ENCODE measurements around the gene BCL7C.

GRCh38 chr16:30941600-30942425 is 47.9 kb upstream of the BCL7C start:
- TF ChIP-seq, protein P1, sequence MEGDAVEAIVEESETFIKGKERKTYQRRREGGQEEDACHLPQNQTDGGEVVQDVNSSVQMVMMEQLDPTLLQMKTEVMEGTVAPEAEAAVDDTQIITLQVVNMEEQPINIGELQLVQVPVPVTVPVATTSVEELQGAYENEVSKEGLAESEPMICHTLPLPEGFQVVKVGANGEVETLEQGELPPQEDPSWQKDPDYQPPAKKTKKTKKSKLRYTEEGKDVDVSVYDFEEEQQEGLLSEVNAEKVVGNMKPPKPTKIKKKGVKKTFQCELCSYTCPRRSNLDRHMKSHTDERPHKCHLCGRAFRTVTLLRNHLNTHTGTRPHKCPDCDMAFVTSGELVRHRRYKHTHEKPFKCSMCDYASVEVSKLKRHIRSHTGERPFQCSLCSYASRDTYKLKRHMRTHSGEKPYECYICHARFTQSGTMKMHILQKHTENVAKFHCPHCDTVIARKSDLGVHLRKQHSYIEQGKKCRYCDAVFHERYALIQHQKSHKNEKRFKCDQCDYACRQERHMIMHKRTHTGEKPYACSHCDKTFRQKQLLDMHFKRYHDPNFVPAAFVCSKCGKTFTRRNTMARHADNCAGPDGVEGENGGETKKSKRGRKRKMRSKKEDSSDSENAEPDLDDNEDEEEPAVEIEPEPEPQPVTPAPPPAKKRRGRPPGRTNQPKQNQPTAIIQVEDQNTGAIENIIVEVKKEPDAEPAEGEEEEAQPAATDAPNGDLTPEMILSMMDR (IDR thresholded peaks at IDR 0.05): peak; percentile 75
- peak; percentile 55 for TF ChIP-seq SMC3 (IDR thresholded peaks at IDR 0.05)
- TF ChIP-seq BHLHE40 (IDR thresholded peaks at IDR 0.05; ENCODE audit: low read depth, low read length): no peak
- no peak for TF ChIP-seq KDM1A (IDR thresholded peaks at IDR 0.05; ENCODE audit: low read depth)
- TF ChIP-seq, protein P2, sequence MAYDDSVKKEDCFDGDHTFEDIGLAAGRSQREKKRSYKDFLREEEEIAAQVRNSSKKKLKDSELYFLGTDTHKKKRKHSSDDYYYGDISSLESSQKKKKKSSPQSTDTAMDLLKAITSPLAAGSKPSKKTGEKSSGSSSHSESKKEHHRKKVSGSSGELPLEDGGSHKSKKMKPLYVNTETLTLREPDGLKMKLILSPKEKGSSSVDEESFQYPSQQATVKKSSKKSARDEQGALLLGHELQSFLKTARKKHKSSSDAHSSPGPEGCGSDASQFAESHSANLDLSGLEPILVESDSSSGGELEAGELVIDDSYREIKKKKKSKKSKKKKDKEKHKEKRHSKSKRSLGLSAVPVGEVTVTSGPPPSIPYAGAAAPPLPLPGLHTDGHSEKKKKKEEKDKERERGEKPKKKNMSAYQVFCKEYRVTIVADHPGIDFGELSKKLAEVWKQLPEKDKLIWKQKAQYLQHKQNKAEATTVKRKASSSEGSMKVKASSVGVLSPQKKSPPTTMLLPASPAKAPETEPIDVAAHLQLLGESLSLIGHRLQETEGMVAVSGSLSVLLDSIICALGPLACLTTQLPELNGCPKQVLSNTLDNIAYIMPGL (CRISPR knock-in tag; IDR thresholded peaks at IDR 0.05; ENCODE audit: borderline replicate concordance): no peak

Data from A549 (cell line).